IMR-90 (cell line): Measurements from ENCODE around the gene NCAPG2. TPM values are rescaled to one million over a fixed set of nuclear protein-coding genes. Genes with fewer than 3 reads are reported as not detected.

ENCODE experiments used
- ATAC-seq: fragments of 200-7000 bp; cut with Tn5 transposase; 2 replicates; pipeline ENCODE4 v1.9.1; 2020; ENCODE audit warnings: low read depth, mild to moderate bottlenecking, moderate library complexity
- BruUV-seq: library from RNA; stranded (reverse); fragments of 400-500 nt; replicated peaks from 2 replicates; lab custom pipeline; 2021; lab: Mats Ljungman, UMichigan
- CTCF ChIA-PET: fragments of 300-600 bp; formaldehyde crosslinking; extraction: SDS; loops from one replicate; lab custom pipeline; 2021; ENCODE audit warnings: antibody characterized with exemption; lab: Yijun Ruan, JAX
- POLR2A ChIA-PET: fragments of 300-600 bp; sonication (Branson Sonifier 250); formaldehyde crosslinking; loops from one replicate; lab custom pipeline; 2022; ENCODE audit warnings: antibody characterized with exemption; ENCODE audit not compliant: unreplicated experiment; lab: Charles Lee
- DNase-seq: peaks from one replicate; pipeline ENCODE4 v3.0.0; 2013
- H2AFZ ChIP-seq: replicated peaks from 2 replicates; pipeline ENCODE3; 2013; ENCODE audit warnings: low read length, mild to moderate bottlenecking; ENCODE audit not compliant: poor library complexity
- H2AK5ac ChIP-seq: 2 replicates; pipeline ENCODE4 v1.6.1; 2013; ENCODE audit warnings: low read depth, low read length, inconsistent platforms
- H2AK9ac ChIP-seq: replicated peaks from 2 replicates; pipeline ENCODE3; 2013; ENCODE audit warnings: mild to moderate bottlenecking, low read depth, low read length, moderate library complexity; ENCODE audit not compliant: poor library complexity
- H2BK120ac ChIP-seq: 2 replicates; pipeline ENCODE4 v1.6.1; 2013; ENCODE audit warnings: low read depth, low read length, inconsistent platforms
- H2BK15ac ChIP-seq: 3 replicates; pipeline ENCODE4 v1.6.1; 2013; ENCODE audit warnings: low read depth, low read length, inconsistent platforms
- H2BK20ac ChIP-seq: 2 replicates; pipeline ENCODE4 v1.6.1; 2013; ENCODE audit warnings: low read depth, mild to moderate bottlenecking, inconsistent platforms, low read length, moderate library complexity
- H2BK5ac ChIP-seq: 2 replicates; pipeline ENCODE4 v1.6.1; 2013; ENCODE audit warnings: mild to moderate bottlenecking, low read depth, low read length, inconsistent platforms; ENCODE audit not compliant: poor library complexity, severe bottlenecking
- H3K14ac ChIP-seq: replicated peaks from 2 replicates; pipeline ENCODE4 v1.6.1; 2013; ENCODE audit warnings: low read depth, low read length, inconsistent platforms
- H3K18ac ChIP-seq: 2 replicates; pipeline ENCODE4 v1.6.1; 2013; ENCODE audit warnings: low read depth, low read length, control low read depth
- H3K23ac ChIP-seq: 2 replicates; pipeline ENCODE4 v1.6.1; 2013; ENCODE audit warnings: low read depth, low read length, inconsistent platforms
- H3K27ac ChIP-seq: 2 replicates; pipeline ENCODE4 v1.5.1; 2013; ENCODE audit warnings: mild to moderate bottlenecking, control low read depth, low read length; ENCODE audit not compliant: insufficient read depth
- H3K27me3 ChIP-seq: 2 replicates; pipeline ENCODE4 v1.6.1; 2013; ENCODE audit warnings: low read length; ENCODE audit not compliant: control insufficient read depth, insufficient read depth
- H3K36me3 ChIP-seq: 2 replicates; pipeline ENCODE4 v1.6.1; 2013; ENCODE audit warnings: low read length, mixed read lengths; ENCODE audit not compliant: control insufficient read depth, insufficient read depth
- H3K4ac ChIP-seq: 2 replicates; pipeline ENCODE4 v1.6.1; 2013; ENCODE audit warnings: low read depth, low read length, inconsistent platforms
- H3K4me1 ChIP-seq: 2 replicates; pipeline ENCODE4 v1.6.1; 2013; ENCODE audit warnings: low read length, mixed read lengths; ENCODE audit not compliant: control insufficient read depth, insufficient read depth
- H3K4me2 ChIP-seq: 2 replicates; pipeline ENCODE4 v1.6.1; 2013; ENCODE audit warnings: low read depth, mild to moderate bottlenecking, control low read depth, low read length, moderate library complexity
- H3K4me3 ChIP-seq: 2 replicates; pipeline ENCODE4 v1.5.1; 2013; ENCODE audit warnings: low read depth, mild to moderate bottlenecking, control low read depth, low read length, moderate library complexity; ENCODE audit not compliant: insufficient read depth
- H3K56ac ChIP-seq: 2 replicates; pipeline ENCODE4 v1.6.1; 2013; ENCODE audit warnings: low read length, inconsistent platforms; ENCODE audit not compliant: insufficient read depth; ENCODE audit errors: extremely low read depth
- H3K79me1 ChIP-seq, 2 experiments: 2 replicates each; pipeline ENCODE4 v1.6.1; 2013; ENCODE audit warnings: low read length in 2 of 2, inconsistent platforms in 1 of 2, low read depth in 1 of 2
- H3K9ac ChIP-seq: 2 replicates; pipeline ENCODE4 v1.6.1; 2013; ENCODE audit warnings: low read depth, low read length, control low read depth
- H3K9me1 ChIP-seq: 2 replicates; pipeline ENCODE4 v1.6.1; 2013; ENCODE audit warnings: low read length, inconsistent platforms; ENCODE audit not compliant: insufficient read depth
- H3K9me3 ChIP-seq: 2 replicates; pipeline ENCODE4 v1.6.1; 2013; ENCODE audit warnings: low read length; ENCODE audit not compliant: control insufficient read depth, insufficient read depth
- H4K20me1 ChIP-seq: 2 replicates; pipeline ENCODE4 v1.6.1; 2013; ENCODE audit warnings: low read length, inconsistent platforms; ENCODE audit not compliant: insufficient read depth
- H4K5ac ChIP-seq: 2 replicates; pipeline ENCODE4 v1.6.1; 2013; ENCODE audit warnings: mild to moderate bottlenecking, low read depth, low read length, control low read depth
- H4K8ac ChIP-seq, 2 experiments: 2 replicates each; pipeline ENCODE4 v1.6.1; 2013; ENCODE audit warnings: low read depth in 2 of 2, low read length in 2 of 2, control low read depth in 1 of 2, inconsistent platforms in 1 of 2
- H4K91ac ChIP-seq: 2 replicates; pipeline ENCODE4 v1.6.1; 2013; ENCODE audit warnings: low read depth, low read length, inconsistent platforms; ENCODE audit not compliant: insufficient read depth
- FOS ChIP-seq: fragments of 150-350 bp; IDR thresholded peaks from 2 replicates; pipeline ENCODE4 v1.6.1; 2016; ENCODE audit warnings: low read depth, low read length
- MAFK ChIP-seq: IDR thresholded peaks from 2 replicates; pipeline ENCODE4 v1.6.1; 2012; ENCODE audit warnings: low read depth, low read length, improper control_type of control experiment
- MAZ ChIP-seq: IDR thresholded peaks from 2 replicates; pipeline ENCODE4 v1.6.1; 2012; ENCODE audit warnings: low read depth, mild to moderate bottlenecking, low read length, improper control_type of control experiment, moderate library complexity, borderline replicate concordance
- POLR2A ChIP-seq: IDR thresholded peaks from 2 replicates; pipeline ENCODE4 v1.6.1; 2012; ENCODE audit warnings: mild to moderate bottlenecking, low read depth, low read length
- WGBS, 2 experiments: methylation state at CpG; one replicate each; pipeline versions ENCODE4 v1.1.5 to v1.1.7; 2013; ENCODE audit warnings: missing lambda C conversion rate in 2 of 2; ENCODE audit not compliant: insufficient read length in 1 of 2; ENCODE audit errors: extremely low coverage in 2 of 2; 5-methylcytosine and 5-hydroxymethylcytosine counted together
- dilution Hi-C: fragments of 300-500 bp; cut with HindIII; formaldehyde crosslinking; loops from one replicate; pipeline ENCODE4 v1.14.3; 2018; ENCODE audit warnings: low sequenced_read_pairs; ENCODE audit not compliant: unreplicated experiment
- in situ Hi-C: fragments of 300-500 bp; cut with MboI; formaldehyde crosslinking; loops from 3 replicates; pipeline ENCODE4 v1.14.3; 2019; ENCODE audit warnings: low sequenced_read_pairs, inconsistent platforms, mixed read lengths
- intact Hi-C: fragments of 100-400 bp; cut with micrococcal nuclease; formaldehyde crosslinking; loops from 2 replicates; pipeline ENCODE4 v1.10.0; 2022
- polyA plus RNA-seq, 3 experiments: library from polyadenylated mRNA; depleted of rRNA; stranded (reverse); fragments of >200 nt; gene quantifications; 2 replicates each; pipeline ENCODE4 v1.2.3, GENCODE V29; 2012; ENCODE audit warnings: low replicate concordance in 1 of 3
- total RNA-seq: library from RNA; depleted of rRNA; stranded (reverse); fragments of >200 nt; gene quantifications from 2 replicates; pipeline ENCODE4 v1.2.3, GENCODE V29; 2012

Gene NCAPG2
- total and polyA plus RNA-seq, 2 of the 4 experiments (the other 2 are of a cell fraction) = 25.6 to 25.8 TPM

- H2BK5ac ChIP-seq = no peak overlapping the region
- H4K8ac ChIP-seq = 0 out of 4 replicates have a peak overlapping the region, but pooled peaks of 1 of the 2 experiments have one; percentile 15
- H3K9me1 ChIP-seq = peaks cover 7% of the 10 kb centered on the region; the same call in 1 of the 2 replicates
- peak overlapping the region; percentile 47; the same call in 1 of the 2 replicates for H4K91ac ChIP-seq
- H2AK5ac ChIP-seq = no peak overlapping the region
- ChIA-PET CTCF (no interaction called here), POLR2A (no interaction called here)
- H2BK15ac ChIP-seq = no peak overlapping the region
- no peak overlapping the region for H3K4me2 ChIP-seq
- no peak overlapping the region for H3K14ac ChIP-seq
- H4K5ac ChIP-seq = no peak overlapping the region
- intact Hi-C loops (no loop called here), in situ Hi-C loops (no loop called here), dilution Hi-C loops (no loop called here)
- TF ChIP-seq MAFK (no peak), MAZ (no peak), POLR2A (no peak), FOS (no peak)
- no peaks in the 10 kb centered on the region for H3K9me3 ChIP-seq
- H3K79me1 ChIP-seq = peaks cover 4 to 19% of the 10 kb centered on the region in 2 experiments; a peak in 2 of 4 replicates
- no peaks in the 10 kb centered on the region for H3K27me3 ChIP-seq
- peak overlapping the region; percentile 21 for H2BK120ac ChIP-seq
- no peak overlapping the region; the same call in 1 of the 2 replicates for H3K27ac ChIP-seq
- no peak overlapping the region for H3K4ac ChIP-seq
- no peak for DNase-seq
- no peak overlapping the region for H2AK9ac ChIP-seq
- no peak overlapping the region for H3K9ac ChIP-seq
- no peak overlapping the region for H2BK20ac ChIP-seq
- BruUV-seq = no TSS peak
- H3K23ac ChIP-seq = no peak overlapping the region
- H3K4me1 ChIP-seq = no peaks in the 10 kb centered on the region
- H3K36me3 ChIP-seq = peaks cover 11% of the 10 kb centered on the region
- H4K20me1 ChIP-seq = no peaks in the 10 kb centered on the region; the same call in 1 of the 2 replicates
- ATAC-seq = no peak
- no peak overlapping the region for H3K4me3 ChIP-seq
- peak overlapping the region; percentile 46 for H2AFZ ChIP-seq
- H3K56ac ChIP-seq = no peak overlapping the region
- WGBS, 2 experiments = 73% methylated on average over 5 of the region's 14 CpGs; no CpG with 5 or more reads in 1 of the 2 experiments
- H3K18ac ChIP-seq = no peak overlapping the region
Observed at GRCh38 chr7:158662610-158663427, 41.8 kb downstream of the NCAPG2 start.
